ENCODE measurements around the gene TRIM59. TPM values are rescaled to one million over a fixed set of nuclear protein-coding genes. Genes with fewer than 3 reads are reported as not detected.
A peak's percentile ranks its signal among the peaks of the same experiment; 100 is the strongest.

TRIM59 gene
- total and polyA plus RNA-seq, 10 of the 15 experiments (the other 5 are each of a cell fraction or from before 2014, with no cell fraction given), result 14.4 to 105 (median 33.3) TPM

GRCh38 chr3:160471892-160472291, 22.3 kb upstream of the TRIM59 start:
- TF ChIP-seq FOXK2 (IDR thresholded peaks at IDR 0.05) (no peak), JUND (IDR thresholded peaks at IDR 0.05; ENCODE audit: low read depth, low read length) (no peak), WRNIP1 (IDR thresholded peaks at IDR 0.05; ENCODE audit: borderline replicate concordance, low read depth, low read length) (no peak), ESRRA (IDR thresholded peaks at IDR 0.05; ENCODE audit: low read length) (no peak), NR2F1 (conservative IDR thresholded peaks at IDR 0.05) (no peak), SMAD5 (IDR thresholded peaks at IDR 0.05; ENCODE audit: low read depth) (no peak), BHLHE40 (IDR thresholded peaks at IDR 0.05; ENCODE audit: borderline replicate concordance in 1 of 2, low read depth in 2 of 2, low read length in 1 of 2) (no peak), CBFB (IDR thresholded peaks at IDR 0.05; ENCODE audit: low read depth) (no peak), IKZF2 (IDR thresholded peaks at IDR 0.05) (no peak), IRF3 (IDR thresholded peaks at IDR 0.05) (no peak), PBX3 (IDR thresholded peaks at IDR 0.05; ENCODE audit: insufficient replicate concordance, low read depth, low read length) (no peak), ATF7 (IDR thresholded peaks at IDR 0.05; ENCODE audit: low read depth) (no peak), CBX3 (IDR thresholded peaks at IDR 0.05; ENCODE audit: borderline replicate concordance, low read depth) (no peak), CREB1 (IDR thresholded peaks at IDR 0.05; ENCODE audit: low read depth) (no peak)
- TF ChIP-seq, protein P1, sequence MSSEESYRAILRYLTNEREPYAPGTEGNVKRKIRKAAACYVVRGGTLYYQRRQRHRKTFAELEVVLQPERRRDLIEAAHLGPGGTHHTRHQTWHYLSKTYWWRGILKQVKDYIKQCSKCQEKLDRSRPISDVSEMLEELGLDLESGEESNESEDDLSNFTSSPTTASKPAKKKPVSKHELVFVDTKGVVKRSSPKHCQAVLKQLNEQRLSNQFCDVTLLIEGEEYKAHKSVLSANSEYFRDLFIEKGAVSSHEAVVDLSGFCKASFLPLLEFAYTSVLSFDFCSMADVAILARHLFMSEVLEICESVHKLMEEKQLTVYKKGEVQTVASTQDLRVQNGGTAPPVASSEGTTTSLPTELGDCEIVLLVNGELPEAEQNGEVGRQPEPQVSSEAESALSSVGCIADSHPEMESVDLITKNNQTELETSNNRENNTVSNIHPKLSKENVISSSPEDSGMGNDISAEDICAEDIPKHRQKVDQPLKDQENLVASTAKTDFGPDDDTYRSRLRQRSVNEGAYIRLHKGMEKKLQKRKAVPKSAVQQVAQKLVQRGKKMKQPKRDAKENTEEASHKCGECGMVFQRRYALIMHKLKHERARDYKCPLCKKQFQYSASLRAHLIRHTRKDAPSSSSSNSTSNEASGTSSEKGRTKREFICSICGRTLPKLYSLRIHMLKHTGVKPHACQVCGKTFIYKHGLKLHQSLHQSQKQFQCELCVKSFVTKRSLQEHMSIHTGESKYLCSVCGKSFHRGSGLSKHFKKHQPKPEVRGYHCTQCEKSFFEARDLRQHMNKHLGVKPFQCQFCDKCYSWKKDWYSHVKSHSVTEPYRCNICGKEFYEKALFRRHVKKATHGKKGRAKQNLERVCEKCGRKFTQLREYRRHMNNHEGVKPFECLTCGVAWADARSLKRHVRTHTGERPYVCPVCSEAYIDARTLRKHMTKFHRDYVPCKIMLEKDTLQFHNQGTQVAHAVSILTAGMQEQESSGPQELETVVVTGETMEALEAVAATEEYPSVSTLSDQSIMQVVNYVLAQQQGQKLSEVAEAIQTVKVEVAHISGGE (CRISPR knock-in tag; IDR thresholded peaks at IDR 0.05), result no peak
- TF ChIP-seq, protein P2, sequence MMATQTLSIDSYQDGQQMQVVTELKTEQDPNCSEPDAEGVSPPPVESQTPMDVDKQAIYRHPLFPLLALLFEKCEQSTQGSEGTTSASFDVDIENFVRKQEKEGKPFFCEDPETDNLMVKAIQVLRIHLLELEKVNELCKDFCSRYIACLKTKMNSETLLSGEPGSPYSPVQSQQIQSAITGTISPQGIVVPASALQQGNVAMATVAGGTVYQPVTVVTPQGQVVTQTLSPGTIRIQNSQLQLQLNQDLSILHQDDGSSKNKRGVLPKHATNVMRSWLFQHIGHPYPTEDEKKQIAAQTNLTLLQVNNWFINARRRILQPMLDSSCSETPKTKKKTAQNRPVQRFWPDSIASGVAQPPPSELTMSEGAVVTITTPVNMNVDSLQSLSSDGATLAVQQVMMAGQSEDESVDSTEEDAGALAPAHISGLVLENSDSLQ (IDR thresholded peaks at IDR 0.05), result no peak
- Histone ChIP-seq H3K27ac (ENCODE audit: control insufficient read depth, insufficient read depth) (no peak overlapping the region), H3K9ac (ENCODE audit: control insufficient read depth, insufficient read depth, low read length) (no peak overlapping the region), H4K20me1 (ENCODE audit: control insufficient read depth, insufficient read depth) (no peaks in the 10 kb centered on the region), H3K27me3 (replicated peaks in 1 of 2; ENCODE audit: control insufficient read depth in 2 of 2, insufficient read depth in 2 of 2, low read length in 1 of 2) (no peaks in the 10 kb centered on the region), H3K79me2 (ENCODE audit: control insufficient read depth, insufficient read depth, low read length) (no peaks in the 10 kb centered on the region), H2AFZ (ENCODE audit: control insufficient read depth, low read depth, low read length) (no peak overlapping the region), H3K4me1 (ENCODE audit: control insufficient read depth, insufficient read depth, low read length) (no peaks in the 10 kb centered on the region; the same call in 1 of the 2 replicates), H3K9me3 (replicated peaks; ENCODE audit: control insufficient read depth, insufficient read depth, low read length) (peaks cover 11% of the 10 kb centered on the region), H3K4me3 (no peak overlapping the region), H3K4me2 (ENCODE audit: control insufficient read depth, insufficient read depth) (no peak overlapping the region), H3K36me3 (ENCODE audit: control insufficient read depth in 2 of 2, insufficient read depth in 2 of 2, low read length in 1 of 2) (no peaks in the 10 kb centered on the region)
- 41% methylated on average over 2 of the region's 2 CpGs for WGBS (ENCODE audit: insufficient coverage, insufficient replicate concordance, low lambda C conversion rate, missing lambda C conversion rate)
- DNase-seq (ENCODE audit: low read depth, low spot score) (no peak), ATAC-seq (peak; percentile 44; the same call in 1 of the 3 replicates), FAIRE-seq (no peak)
- RAD21 ChIA-PET (ENCODE audit: unreplicated experiment), result no interaction called here
- no TSS peak for BruUV-seq (replicated peaks)
- CTCF ChIA-PET, result no interaction called here
- in situ Hi-C loops (cut with MboI) (no loop called here), intact Hi-C loops (cut with micrococcal nuclease; ENCODE audit: unreplicated experiment) (no loop called here)
- POLR2A ChIA-PET, result no interaction called here
- SMC1A ChIA-PET (ENCODE audit: uncharacterized antibody, unreplicated experiment), result interaction anchor here (0.7 to 1.2 kb wide), 2 partner anchors 10 to 77 kb away, joined by 3 read pairs; no protein-coding TSS in a partner anchor
